HepG2 (cell line): ENCODE results near the gene SPSB1. TPM values are rescaled to one million over a fixed set of nuclear protein-coding genes. Genes with fewer than 3 reads are reported as not detected.
A peak's percentile ranks its signal among the peaks of the same experiment; 100 is the strongest.

Source experiments
- ATF7-NPFF ChIP-seq: sonication (generic); formaldehyde crosslinking; IDR thresholded peaks from 2 replicates; pipeline ENCODE4 v1.8.1; 2023; ENCODE audit warnings: mild to moderate bottlenecking, low read depth, missing genetic modification reagents, moderate library complexity
- BRCA1 ChIP-seq: sonication (generic); formaldehyde crosslinking; IDR thresholded peaks from 2 replicates; pipeline ENCODE4 v1.4.0; 2020; ENCODE audit warnings: missing genetic modification reagents
- ETV6 ChIP-seq: sonication (generic); formaldehyde crosslinking; conservative IDR thresholded peaks from 2 replicates; pipeline ENCODE4 v1.4.0; 2020; ENCODE audit warnings: missing genetic modification reagents
- FIP1L1 ChIP-seq: fragments of 200-400 bp; formaldehyde crosslinking; IDR thresholded peaks from 2 replicates; pipeline ENCODE4 v1.6.1; 2018; ENCODE audit warnings: low read depth, mild to moderate bottlenecking, low read length, moderate library complexity, borderline replicate concordance; ENCODE audit not compliant: insufficient read depth
- HIC2 ChIP-seq: sonication (generic); formaldehyde crosslinking; IDR thresholded peaks from 2 replicates; pipeline ENCODE4 v1.9.0; 2022; ENCODE audit warnings: low read depth, missing genetic modification reagents
- HMG20B ChIP-seq: conservative IDR thresholded peaks from 2 replicates; pipeline ENCODE4 v1.6.1; 2016; ENCODE audit warnings: missing genetic modification reagents, missing compliant biosample characterization
- IKZF5 ChIP-seq: IDR thresholded peaks from 2 replicates; pipeline ENCODE4 v1.6.1; 2018; ENCODE audit warnings: missing genetic modification reagents, mild to moderate bottlenecking, missing compliant biosample characterization
- IRF9 ChIP-seq: sonication (generic); formaldehyde crosslinking; IDR thresholded peaks from 2 replicates; pipeline ENCODE4 v1.8.0; 2022; ENCODE audit warnings: missing genetic modification reagents, mild to moderate bottlenecking, borderline replicate concordance
- KLF12 ChIP-seq: sonication (generic); formaldehyde crosslinking; IDR thresholded peaks from 2 replicates; pipeline ENCODE4 v1.4.0; 2020; ENCODE audit warnings: missing genetic modification reagents, borderline replicate concordance
- LCORL ChIP-seq, 2 experiments: fragments of 450-650 bp in 1 of 2; sonication (generic) in 1 of 2; formaldehyde crosslinking in 1 of 2; IDR thresholded peaks; 2 replicates each; pipeline versions ENCODE4 v1.5.0 to v1.6.1; 2017 to 2020; ENCODE audit warnings: antibody characterized with exemption in 1 of 2, missing genetic modification reagents in 1 of 2
- MAX ChIP-seq: IDR thresholded peaks from 2 replicates; pipeline ENCODE4 v1.6.1; 2012; ENCODE audit warnings: inconsistent platforms
- NR2F6 ChIP-seq, 2 experiments: IDR thresholded peaks; 2 replicates each; pipeline ENCODE4 v1.6.1; 2016; ENCODE audit warnings: antibody characterized with exemption in 1 of 2, mild to moderate bottlenecking in 1 of 2
- POGK ChIP-seq: sonication (generic); formaldehyde crosslinking; conservative IDR thresholded peaks from 2 replicates; pipeline ENCODE4 v1.8.0; 2022; ENCODE audit warnings: mild to moderate bottlenecking, moderate library complexity, missing genetic modification reagents
- SRSF9 ChIP-seq: fragments of 200-400 bp; formaldehyde crosslinking; IDR thresholded peaks from 2 replicates; pipeline ENCODE4 v1.6.1; 2018; ENCODE audit warnings: borderline replicate concordance, mild to moderate bottlenecking, low read depth, low read length; ENCODE audit not compliant: insufficient read depth, poor library complexity, severe bottlenecking
- TBP ChIP-seq: sonication (generic); formaldehyde crosslinking; IDR thresholded peaks from 2 replicates; pipeline ENCODE4 v1.5.0; 2020; ENCODE audit warnings: missing genetic modification reagents
- TCF7L2 ChIP-seq: IDR thresholded peaks from 2 replicates; pipeline ENCODE4 v1.6.1; 2011; ENCODE audit warnings: mild to moderate bottlenecking, low read depth, low read length, moderate library complexity
- ZBTB7B ChIP-seq: sonication (generic); formaldehyde crosslinking; IDR thresholded peaks from 2 replicates; pipeline ENCODE4 v1.4.0; 2020; ENCODE audit warnings: missing genetic modification reagents
- ZFP36L2 ChIP-seq: sonication (generic); formaldehyde crosslinking; IDR thresholded peaks from 2 replicates; pipeline ENCODE4 v1.4.0; 2020; ENCODE audit warnings: missing genetic modification reagents
- ZNF317 ChIP-seq: sonication (generic); formaldehyde crosslinking; IDR thresholded peaks from 2 replicates; pipeline ENCODE4 v1.5.0; 2020; ENCODE audit warnings: mild to moderate bottlenecking, missing genetic modification reagents
- ZNF432 ChIP-seq: sonication (generic); formaldehyde crosslinking; IDR thresholded peaks from 2 replicates; pipeline ENCODE4 v1.5.0; 2020; ENCODE audit warnings: missing genetic modification reagents, mild to moderate bottlenecking, borderline replicate concordance
- ZNF550 ChIP-seq: sonication (generic); formaldehyde crosslinking; IDR thresholded peaks from 2 replicates; pipeline ENCODE4 v1.4.0; 2020; ENCODE audit warnings: mild to moderate bottlenecking, missing genetic modification reagents, borderline replicate concordance
- ZNF75D ChIP-seq: sonication (generic); formaldehyde crosslinking; IDR thresholded peaks from 2 replicates; pipeline ENCODE4 v1.8.1; 2023; ENCODE audit warnings: missing genetic modification reagents, mild to moderate bottlenecking, borderline replicate concordance
- ZNF83 ChIP-seq: sonication (generic); formaldehyde crosslinking; IDR thresholded peaks from 2 replicates; pipeline ENCODE4 v1.4.0; 2020; ENCODE audit warnings: missing genetic modification reagents, mild to moderate bottlenecking, borderline replicate concordance
- polyA plus RNA-seq, 8 experiments: library from polyadenylated mRNA; depleted of rRNA in 3 of 8; stranded (reverse) in 7 of 8; unstranded in 1 of 8; fragments of >200 nt; fragmentation: Illumina TruSeq in 4 of 8; extraction: Trizol in 4 of 8; gene quantifications; 2 replicates each; pipeline versions ENCODE4 v1.2.1 to v1.2.3, GENCODE V29; 2011 to 2016; ENCODE audit warnings: low read depth in 4 of 8, missing spikeins in 1 of 8, mixed read lengths in 1 of 8; ENCODE audit not compliant: insufficient read depth in 1 of 8
- total RNA-seq, 5 experiments: library from RNA; depleted of rRNA; stranded (reverse); fragments of >200 nt; fragmentation: Illumina TruSeq; extraction: Trizol; gene quantifications; 2 replicates each; pipeline ENCODE4 v1.2.3, GENCODE V29; 2016; ENCODE audit warnings: low read depth in 1 of 5

Gene SPSB1
- total and polyA plus RNA-seq, 2 of the 13 experiments (the other 11 are each of a cell fraction or from before 2014, with no cell fraction given) = 5.0 to 8.0 TPM

GRCh38 chr1:9399510-9400424 is 107.1 kb downstream of the SPSB1 start (continued):
- TF ChIP-seq IKZF5 (CRISPR knock-in tag) = peak; percentile 32; the same call in 1 of the 2 replicates
- no peak for TF ChIP-seq POGK (CRISPR knock-in tag)
- TF ChIP-seq LCORL (IDR thresholded peaks at IDR 0.05) = no peak
- TF ChIP-seq LCORL (CRISPR knock-in tag; IDR thresholded peaks at IDR 0.05) = peak; percentile 59
- no peak for TF ChIP-seq ETV6 (CRISPR knock-in tag)
- TF ChIP-seq BRCA1 (CRISPR knock-in tag) = no peak
- TF ChIP-seq TBP = no peak
- TF ChIP-seq ZNF317 = no peak
- TF ChIP-seq SRSF9 = no peak
- TF ChIP-seq NR2F6 (IDR thresholded peaks at IDR 0.05) = no peak
- no peak for TF ChIP-seq NR2F6 (CRISPR knock-in tag; IDR thresholded peaks at IDR 0.05)
- no peak for TF ChIP-seq ZNF83 (CRISPR knock-in tag)
- TF ChIP-seq TCF7L2 = no peak
- TF ChIP-seq MAX = no peak
- TF ChIP-seq KLF12 (CRISPR knock-in tag) = no peak
- TF ChIP-seq ZNF550 (CRISPR knock-in tag) = no peak
- no peak for TF ChIP-seq ZFP36L2
- TF ChIP-seq ATF7-NPFF = no peak
- no peak for TF ChIP-seq ZBTB7B (CRISPR knock-in tag)
- no peak for TF ChIP-seq ZNF75D (CRISPR knock-in tag)
- no peak for TF ChIP-seq ZNF432
- TF ChIP-seq IRF9 = no peak
- TF ChIP-seq HIC2 (CRISPR knock-in tag) = no peak; the same call in 1 of the 2 replicates
- TF ChIP-seq FIP1L1 = no peak
- TF ChIP-seq HMG20B (CRISPR knock-in tag) = no peak
